Mesendoderm (in vitro differentiated cells): Measurements from ENCODE around the gene PTPRA.

Source experiments
- DNase-seq: peaks from one replicate; pipeline ENCODE4 v3.0.0; 2013
- H2AK5ac ChIP-seq: 2 replicates; pipeline ENCODE4 v1.6.1; 2013; ENCODE audit warnings: low read length, inconsistent platforms
- H2BK120ac ChIP-seq: 2 replicates; pipeline ENCODE4 v1.6.1; 2013; ENCODE audit warnings: low read depth, mild to moderate bottlenecking, low read length, moderate library complexity, mixed read lengths
- H2BK15ac ChIP-seq: replicated peaks from 2 replicates; pipeline ENCODE4 v1.6.1; 2013; ENCODE audit warnings: low read depth, mild to moderate bottlenecking, moderate library complexity
- H2BK5ac ChIP-seq: 2 replicates; pipeline ENCODE4 v1.6.1; 2013; ENCODE audit warnings: low read length, inconsistent platforms
- H3K18ac ChIP-seq: 2 replicates; pipeline ENCODE4 v1.6.1; 2013; ENCODE audit warnings: mild to moderate bottlenecking, low read length, mixed read lengths
- H3K23ac ChIP-seq: one replicate; pipeline ENCODE4 v1.6.1; 2013; ENCODE audit warnings: low read length
- H3K27ac ChIP-seq: 2 replicates; pipeline ENCODE4 v1.5.1; 2013; ENCODE audit warnings: low read depth, mild to moderate bottlenecking, inconsistent platforms, low read length, moderate library complexity
- H3K27me3 ChIP-seq: 2 replicates; pipeline ENCODE4 v1.6.1; 2013; ENCODE audit warnings: low read length, control low read depth, mild to moderate bottlenecking, inconsistent platforms; ENCODE audit not compliant: insufficient read depth, poor library complexity
- H3K36me3 ChIP-seq: 2 replicates; pipeline ENCODE4 v1.6.1; 2013; ENCODE audit warnings: low read length, inconsistent platforms; ENCODE audit not compliant: control insufficient read depth, insufficient read depth
- H3K4ac ChIP-seq: one replicate; pipeline ENCODE4 v1.6.1; 2013; ENCODE audit warnings: low read depth, mild to moderate bottlenecking, low read length, moderate library complexity
- H3K4me1 ChIP-seq: 2 replicates; pipeline ENCODE4 v1.6.1; 2013; ENCODE audit warnings: low read depth, low read length, inconsistent platforms; ENCODE audit not compliant: control insufficient read depth
- H3K4me2 ChIP-seq: 2 replicates; pipeline ENCODE4 v1.6.1; 2013; ENCODE audit warnings: low read length
- H3K4me3 ChIP-seq: 2 replicates; pipeline ENCODE4 v1.5.1; 2013; ENCODE audit warnings: mild to moderate bottlenecking, low read length
- H3K56ac ChIP-seq: one replicate; pipeline ENCODE4 v1.6.1; 2013; ENCODE audit warnings: low read length
- H3K79me1 ChIP-seq: 2 replicates; pipeline ENCODE4 v1.6.1; 2013; ENCODE audit warnings: low read length, inconsistent platforms
- H3K79me2 ChIP-seq: 2 replicates; pipeline ENCODE4 v1.6.1; 2013; ENCODE audit warnings: mild to moderate bottlenecking, low read length; ENCODE audit not compliant: control insufficient read depth, insufficient read depth
- H3K9ac ChIP-seq: 2 replicates; pipeline ENCODE4 v1.6.1; 2013; ENCODE audit warnings: low read length, inconsistent platforms
- H4K5ac ChIP-seq: one replicate; pipeline ENCODE4 v1.6.1; 2013; ENCODE audit warnings: low read length
- H4K8ac ChIP-seq: one replicate; pipeline ENCODE4 v1.6.1; 2013; ENCODE audit warnings: low read depth, mild to moderate bottlenecking, control low read depth, low read length, moderate library complexity
- WGBS: extraction: QIAGEN DNeasy Blood & Tissue Kit; methylation state at CpG from one replicate; pipeline ENCODE4 v1.1.7; 2013; ENCODE audit warnings: low lambda C conversion rate, missing lambda C conversion rate; ENCODE audit not compliant: insufficient coverage; ENCODE audit errors: extremely low coverage; 5-methylcytosine and 5-hydroxymethylcytosine counted together

The PTPRA gene

DNA sequence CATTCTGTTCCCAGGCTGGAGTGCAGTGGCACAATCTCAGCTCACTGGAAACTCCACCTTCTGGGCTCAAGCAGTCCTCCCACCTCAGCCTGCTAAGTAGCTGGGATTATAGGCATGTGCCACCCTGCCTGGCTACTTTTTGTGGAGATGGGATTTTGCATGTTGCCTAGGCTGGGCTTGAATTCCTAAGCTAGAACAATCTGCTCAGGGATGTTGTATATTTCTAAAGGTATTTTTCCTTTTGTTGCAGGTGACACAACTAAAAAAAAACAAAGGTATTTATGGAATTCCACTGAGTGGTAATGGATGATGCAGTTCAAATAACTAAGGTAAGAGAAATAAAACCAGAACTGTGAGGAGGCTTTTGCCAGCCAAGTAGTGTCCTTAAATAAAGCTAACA lies 49.7 kb downstream of the PTPRA start:
- Histone ChIP-seq H2BK15ac (no peak overlapping the region), H2AK5ac (no peak overlapping the region), H3K79me1 (peaks cover 7% of the 10 kb centered on the region), H4K5ac (no peak overlapping the region), H2BK5ac (no peak overlapping the region), H2BK120ac (no peak overlapping the region), H3K27me3 (no peaks in the 10 kb centered on the region), H3K36me3 (no peaks in the 10 kb centered on the region), H3K23ac (no peak overlapping the region), H3K4me2 (no peak overlapping the region), H4K8ac (no peak overlapping the region), H3K4me3 (no peak overlapping the region), H3K4ac (no peak overlapping the region), H3K27ac (no peak overlapping the region), H3K79me2 (peaks cover 2% of the 10 kb centered on the region), H3K56ac (no peak overlapping the region), H3K4me1 (peaks cover 12% of the 10 kb centered on the region), H3K9ac (no peak overlapping the region), H3K18ac (no peak overlapping the region)
- DNase-seq, result peak; percentile 66

DNA sequence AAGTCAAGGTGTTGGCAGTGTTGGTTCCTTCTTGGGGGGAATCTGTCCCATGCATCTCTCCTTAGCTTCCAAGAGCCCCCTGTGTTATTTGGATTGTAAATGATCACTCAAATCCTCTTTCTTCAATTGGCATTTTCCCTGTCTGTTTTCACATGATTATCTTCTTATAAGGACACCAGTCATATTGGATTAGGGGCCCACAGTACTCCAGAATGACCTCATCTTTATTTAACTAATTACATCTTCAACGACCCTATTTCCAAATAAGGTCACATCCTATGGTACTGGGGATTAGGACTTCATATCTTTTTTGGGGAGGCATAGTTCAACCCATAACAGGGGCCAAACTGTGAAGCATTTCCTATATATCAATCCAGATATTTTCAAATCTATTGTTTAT lies 57.3 kb downstream of the PTPRA start:
- WGBS, result no CpG with 5 or more reads among the region's 1 CpG
- H3K36me3 ChIP-seq, result no peaks in the 10 kb centered on the region

DNA sequence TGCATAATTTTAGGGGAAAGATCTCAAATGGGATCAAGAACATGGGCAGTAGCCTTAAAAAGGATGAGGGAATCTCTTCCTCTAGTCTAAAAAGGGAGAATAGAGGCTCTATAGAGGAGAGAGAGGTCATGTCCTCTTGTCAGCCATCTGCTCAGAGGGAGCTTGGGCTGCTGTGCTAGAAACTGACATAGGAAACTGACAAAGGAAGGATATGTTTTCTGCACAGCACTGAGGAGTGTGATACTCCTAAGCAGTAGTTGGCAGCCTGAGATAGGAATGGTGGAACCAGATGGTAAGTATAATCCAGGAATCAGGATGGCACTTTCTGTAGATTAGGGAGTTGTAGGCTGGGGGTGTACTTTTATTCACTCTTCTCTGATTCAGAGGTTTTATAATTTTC lies 59.2 kb downstream of the PTPRA start:
- H3K23ac ChIP-seq, result no peak overlapping the region
- DNase-seq, result no peak
- no peak overlapping the region for H2BK5ac ChIP-seq
- H3K56ac ChIP-seq, result no peak overlapping the region
- no peak overlapping the region for H2AK5ac ChIP-seq
- H3K27ac ChIP-seq, result no peak overlapping the region
- no peaks in the 10 kb centered on the region for H3K27me3 ChIP-seq
- no peak overlapping the region for H3K18ac ChIP-seq
- no peak overlapping the region for H2BK15ac ChIP-seq
- H3K4ac ChIP-seq, result no peak overlapping the region
- H3K36me3 ChIP-seq, result no peaks in the 10 kb centered on the region
- H3K4me2 ChIP-seq, result no peak overlapping the region
- H3K4me3 ChIP-seq, result no peak overlapping the region
- H4K5ac ChIP-seq, result no peak overlapping the region
- H2BK120ac ChIP-seq, result no peak overlapping the region
- peaks cover 7% of the 10 kb centered on the region for H3K4me1 ChIP-seq
- H3K9ac ChIP-seq, result no peak overlapping the region
- no peaks in the 10 kb centered on the region for H3K79me1 ChIP-seq
- H3K79me2 ChIP-seq, result no peaks in the 10 kb centered on the region
- no peak overlapping the region for H4K8ac ChIP-seq

More for the DNA sequence above, 57.3 kb downstream of the PTPRA start:
- Histone ChIP-seq H2AK5ac (no peak overlapping the region), H3K9ac (no peak overlapping the region), H3K4me1 (peaks cover 7% of the 10 kb centered on the region), H2BK15ac (no peak overlapping the region), H3K27ac (no peak overlapping the region), H2BK120ac (no peak overlapping the region), H3K79me1 (no peaks in the 10 kb centered on the region), H2BK5ac (no peak overlapping the region), H3K23ac (no peak overlapping the region), H4K8ac (no peak overlapping the region), H3K4ac (no peak overlapping the region), H3K18ac (peak overlapping the region; percentile 69), H3K4me2 (no peak overlapping the region), H3K4me3 (no peak overlapping the region), H3K79me2 (no peaks in the 10 kb centered on the region), H3K27me3 (no peaks in the 10 kb centered on the region), H3K56ac (no peak overlapping the region), H4K5ac (no peak overlapping the region)
- no peak for DNase-seq

GRCh38 chr20:2937902-2938301 lies 64.6 kb downstream of the PTPRA start:
- H3K79me1 ChIP-seq, result no peaks in the 10 kb centered on the region
- no peak overlapping the region for H2BK120ac ChIP-seq
- H4K8ac ChIP-seq, result no peak overlapping the region
- no peak overlapping the region for H3K27ac ChIP-seq
- H3K23ac ChIP-seq, result no peak overlapping the region
- no peak overlapping the region for H4K5ac ChIP-seq
- H3K4me1 ChIP-seq, result no peaks in the 10 kb centered on the region
- DNase-seq, result no peak
- no peak overlapping the region for H3K4me3 ChIP-seq
- no peaks in the 10 kb centered on the region for H3K36me3 ChIP-seq
- no peaks in the 10 kb centered on the region for H3K79me2 ChIP-seq
- no peak overlapping the region for H3K4me2 ChIP-seq
- H2BK15ac ChIP-seq, result no peak overlapping the region
- H2BK5ac ChIP-seq, result no peak overlapping the region
- H3K18ac ChIP-seq, result no peak overlapping the region
- no CpG with 5 or more reads among the region's 5 CpGs for WGBS
- no peak overlapping the region for H2AK5ac ChIP-seq
- no peak overlapping the region for H3K4ac ChIP-seq
- no peak overlapping the region for H3K9ac ChIP-seq
- H3K27me3 ChIP-seq, result no peaks in the 10 kb centered on the region
- no peak overlapping the region for H3K56ac ChIP-seq

- Histone ChIP-seq H3K36me3 (no peaks in the 10 kb centered on the region), H4K8ac (no peak overlapping the region), H3K27ac (no peak overlapping the region), H3K4ac (no peak overlapping the region), H3K23ac (no peak overlapping the region), H2BK120ac (no peak overlapping the region), H2BK5ac (no peak overlapping the region), H4K5ac (no peak overlapping the region), H3K9ac (no peak overlapping the region), H3K56ac (no peak overlapping the region), H3K79me2 (no peaks in the 10 kb centered on the region), H3K4me1 (no peaks in the 10 kb centered on the region), H3K79me1 (peaks cover 3% of the 10 kb centered on the region), H3K4me2 (no peak overlapping the region), H3K4me3 (no peak overlapping the region), H3K27me3 (no peaks in the 10 kb centered on the region), H2AK5ac (no peak overlapping the region), H2BK15ac (no peak overlapping the region), H3K18ac (no peak overlapping the region)
- no peak for DNase-seq
These were observed 69.2 kb downstream of the PTPRA start for GRCh38 chr20:2942439-2942838.

DNA sequence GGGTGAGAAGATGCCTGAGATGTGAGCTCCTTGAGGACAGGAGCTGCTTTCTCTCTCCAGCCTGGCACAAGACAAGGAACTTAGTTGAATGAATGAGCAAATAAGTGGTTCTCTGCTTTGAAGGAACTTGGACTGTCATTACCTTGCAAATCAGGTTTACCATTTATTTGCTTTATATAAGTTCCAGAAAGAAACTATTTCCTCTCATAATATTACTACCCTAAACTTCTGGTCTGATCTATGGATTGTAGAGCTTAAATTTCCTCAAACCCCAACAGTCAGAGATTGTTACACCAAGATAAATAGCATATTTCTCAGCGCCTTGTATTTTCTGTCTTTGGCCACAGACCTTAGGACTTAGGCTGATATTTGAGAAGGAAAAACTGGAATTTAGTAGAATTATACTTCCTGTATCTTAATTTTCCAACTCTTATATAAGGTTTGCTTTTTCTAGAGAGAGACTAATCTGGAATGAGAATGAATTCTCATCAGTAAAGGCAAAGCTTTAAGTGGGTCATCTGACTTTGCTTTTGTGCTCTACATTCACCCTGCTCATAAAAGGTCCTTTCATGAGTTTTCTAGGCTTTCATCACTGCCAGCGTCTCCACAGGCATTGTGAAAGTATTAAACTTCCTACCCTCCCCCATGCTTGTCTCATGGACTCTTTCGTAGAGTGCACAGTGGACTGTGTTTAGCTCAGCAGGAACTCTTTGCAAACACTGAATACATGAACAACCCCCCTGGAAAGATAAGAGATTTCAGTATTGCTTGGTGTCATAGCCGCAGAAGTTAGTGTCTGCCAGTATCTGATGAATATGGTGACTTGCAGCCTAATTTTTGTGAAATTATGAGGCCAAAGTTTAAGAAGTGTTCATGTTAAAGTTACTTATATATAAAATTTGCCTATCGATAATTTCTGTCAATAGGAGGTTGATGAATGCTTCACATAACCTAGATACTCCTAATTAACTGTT lies 74.0 kb downstream of the PTPRA start:
- H2BK5ac ChIP-seq, result no peak overlapping the region
- no peak overlapping the region for H3K4me3 ChIP-seq
- no peak overlapping the region for H2BK15ac ChIP-seq
- H3K79me1 ChIP-seq, result peaks cover 3% of the 10 kb centered on the region
- no peak overlapping the region for H2BK120ac ChIP-seq
- H3K9ac ChIP-seq, result no peak overlapping the region
- H4K5ac ChIP-seq, result no peak overlapping the region
- H2AK5ac ChIP-seq, result no peak overlapping the region
- no peaks in the 10 kb centered on the region for H3K4me1 ChIP-seq
- H3K27me3 ChIP-seq, result no peaks in the 10 kb centered on the region
- no peak for DNase-seq
- H3K36me3 ChIP-seq, result no peaks in the 10 kb centered on the region
- no peak overlapping the region for H3K23ac ChIP-seq
- no CpG with 5 or more reads among the region's 5 CpGs for WGBS
- no peak overlapping the region for H3K18ac ChIP-seq
- H4K8ac ChIP-seq, result no peak overlapping the region
- H3K27ac ChIP-seq, result no peak overlapping the region
- no peak overlapping the region for H3K4me2 ChIP-seq
- no peak overlapping the region for H3K4ac ChIP-seq
- no peak overlapping the region for H3K56ac ChIP-seq
- H3K79me2 ChIP-seq, result no peaks in the 10 kb centered on the region
